ENCODE measurements around the gene CFLAR. TPM values are rescaled to one million over a fixed set of nuclear protein-coding genes. Genes with fewer than 3 reads are reported as not detected.

The CFLAR gene
- total and polyA plus RNA-seq, 9 of the 15 experiments (the other 6 are each of a cell fraction or from before 2014, with no cell fraction given), result 27.5 to 102 (median 54.0) TPM

DNA sequence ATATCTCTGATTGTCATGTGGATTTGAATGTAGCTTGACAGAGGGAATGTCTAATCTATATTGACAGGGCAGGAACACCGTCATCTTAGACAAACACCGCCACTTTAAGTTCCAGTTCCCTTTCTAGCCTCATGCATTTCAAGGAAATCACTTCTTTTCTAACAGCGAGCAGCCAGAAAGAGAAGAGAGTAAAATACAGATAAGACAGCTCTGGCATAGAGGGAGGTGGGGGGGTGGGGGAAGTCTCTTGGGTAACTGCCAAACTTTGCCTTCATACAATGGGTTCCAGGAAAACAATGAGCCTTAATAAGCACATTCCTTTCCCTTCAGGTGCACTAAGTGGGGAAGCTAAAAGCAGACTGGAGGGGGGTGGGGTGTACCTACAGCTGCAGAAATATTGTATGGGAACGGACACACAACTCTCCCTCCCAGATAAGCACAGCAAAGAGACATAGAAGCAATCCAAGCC lies 104.2 kb downstream of the CFLAR start (continued):
- TF ChIP-seq STAT5A (IDR thresholded peaks at IDR 0.05; ENCODE audit: borderline replicate concordance, low read length) (peak; percentile 72), FOXA3 (CRISPR knock-in tag; conservative IDR thresholded peaks at IDR 0.05 in 1 of 2, IDR thresholded peaks at IDR 0.05 in 1 of 2) (peak; percentile 17 to 55; a peak in 1 of 4 replicates), ZSCAN29 (IDR thresholded peaks at IDR 0.05) (no peak), GABPA (tag; conservative IDR thresholded peaks at IDR 0.05; ENCODE audit: low read depth) (no peak), ZBTB7A (IDR thresholded peaks at IDR 0.05; ENCODE audit: borderline replicate concordance, control insufficient read depth, low read depth, low read length) (no peak), SRSF7 (optimal IDR thresholded peaks at IDR 0.05; ENCODE audit: low read depth, low read length) (no peak), POLR2B (IDR thresholded peaks at IDR 0.05; ENCODE audit: low read depth, partially characterized antibody) (no peak), ZNF23 (CRISPR knock-in tag; IDR thresholded peaks at IDR 0.05) (no peak), SOX6 (IDR thresholded peaks at IDR 0.05) (peak; percentile 97), ZNF785 (CRISPR knock-in tag; IDR thresholded peaks at IDR 0.05) (no peak), MTA2 (IDR thresholded peaks at IDR 0.05; ENCODE audit: low read depth) (peak; percentile 65), ZNF766 (CRISPR knock-in tag; conservative IDR thresholded peaks at IDR 0.05) (no peak), CBFA2T3 (IDR thresholded peaks at IDR 0.05) (peak; percentile 89), FOXJ2 (tag; IDR thresholded peaks at IDR 0.05) (no peak), ZFP36 (IDR thresholded peaks at IDR 0.05; ENCODE audit: low read depth, low read length, partially characterized antibody) (no peak), ZNF217 (CRISPR knock-in tag; IDR thresholded peaks at IDR 0.05) (no peak), ZEB2 (IDR thresholded peaks at IDR 0.05) (peak; percentile 78; the same call in 1 of the 2 replicates), CC2D1A (IDR thresholded peaks at IDR 0.05) (peak; percentile 25; the same call in 1 of the 2 replicates), PHTF2 (CRISPR knock-in tag; IDR thresholded peaks at IDR 0.05) (no peak), SPI1 (IDR thresholded peaks at IDR 0.05; ENCODE audit: borderline replicate concordance, low read depth, low read length) (peak; percentile 78; the same call in 1 of the 2 replicates)
- TF ChIP-seq, protein P1, sequence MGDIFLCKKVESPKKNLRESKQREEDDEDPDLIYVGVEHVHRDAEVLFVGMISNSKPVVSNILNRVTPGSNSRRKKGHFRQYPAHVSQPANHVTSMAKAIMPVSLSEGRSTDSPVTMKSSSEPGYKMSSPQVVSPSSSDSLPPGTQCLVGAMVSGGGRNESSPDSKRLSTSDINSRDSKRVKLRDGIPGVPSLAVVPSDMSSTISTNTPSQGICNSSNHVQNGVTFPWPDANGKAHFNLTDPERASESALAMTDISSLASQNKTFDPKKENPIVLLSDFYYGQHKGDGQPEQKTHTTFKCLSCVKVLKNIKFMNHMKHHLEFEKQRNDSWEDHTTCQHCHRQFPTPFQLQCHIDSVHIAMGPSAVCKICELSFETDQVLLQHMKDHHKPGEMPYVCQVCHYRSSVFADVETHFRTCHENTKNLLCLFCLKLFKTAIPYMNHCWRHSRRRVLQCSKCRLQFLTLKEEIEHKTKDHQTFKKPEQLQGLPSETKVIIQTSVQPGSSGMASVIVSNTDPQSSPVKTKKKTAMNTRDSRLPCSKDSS (IDR thresholded peaks at IDR 0.05; ENCODE audit: low read depth, partially characterized antibody), result no peak
- TF ChIP-seq, protein P2, sequence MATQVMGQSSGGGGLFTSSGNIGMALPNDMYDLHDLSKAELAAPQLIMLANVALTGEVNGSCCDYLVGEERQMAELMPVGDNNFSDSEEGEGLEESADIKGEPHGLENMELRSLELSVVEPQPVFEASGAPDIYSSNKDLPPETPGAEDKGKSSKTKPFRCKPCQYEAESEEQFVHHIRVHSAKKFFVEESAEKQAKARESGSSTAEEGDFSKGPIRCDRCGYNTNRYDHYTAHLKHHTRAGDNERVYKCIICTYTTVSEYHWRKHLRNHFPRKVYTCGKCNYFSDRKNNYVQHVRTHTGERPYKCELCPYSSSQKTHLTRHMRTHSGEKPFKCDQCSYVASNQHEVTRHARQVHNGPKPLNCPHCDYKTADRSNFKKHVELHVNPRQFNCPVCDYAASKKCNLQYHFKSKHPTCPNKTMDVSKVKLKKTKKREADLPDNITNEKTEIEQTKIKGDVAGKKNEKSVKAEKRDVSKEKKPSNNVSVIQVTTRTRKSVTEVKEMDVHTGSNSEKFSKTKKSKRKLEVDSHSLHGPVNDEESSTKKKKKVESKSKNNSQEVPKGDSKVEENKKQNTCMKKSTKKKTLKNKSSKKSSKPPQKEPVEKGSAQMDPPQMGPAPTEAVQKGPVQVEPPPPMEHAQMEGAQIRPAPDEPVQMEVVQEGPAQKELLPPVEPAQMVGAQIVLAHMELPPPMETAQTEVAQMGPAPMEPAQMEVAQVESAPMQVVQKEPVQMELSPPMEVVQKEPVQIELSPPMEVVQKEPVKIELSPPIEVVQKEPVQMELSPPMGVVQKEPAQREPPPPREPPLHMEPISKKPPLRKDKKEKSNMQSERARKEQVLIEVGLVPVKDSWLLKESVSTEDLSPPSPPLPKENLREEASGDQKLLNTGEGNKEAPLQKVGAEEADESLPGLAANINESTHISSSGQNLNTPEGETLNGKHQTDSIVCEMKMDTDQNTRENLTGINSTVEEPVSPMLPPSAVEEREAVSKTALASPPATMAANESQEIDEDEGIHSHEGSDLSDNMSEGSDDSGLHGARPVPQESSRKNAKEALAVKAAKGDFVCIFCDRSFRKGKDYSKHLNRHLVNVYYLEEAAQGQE (IDR thresholded peaks at IDR 0.05; ENCODE audit: borderline replicate concordance), result no peak; the same call in 1 of the 2 replicates
- TF ChIP-seq, protein P2 (CRISPR knock-in tag; IDR thresholded peaks at IDR 0.05; ENCODE audit: low read depth), result no peak

Data from K562 (cell line).